Endothelial cell of umbilical vein (primary cell): ENCODE measurements around the gene ZBTB6. TPM values are rescaled to one million over a fixed set of nuclear protein-coding genes. Genes with fewer than 3 reads are reported as not detected.

Experiments used
- BruUV-seq: library from RNA; stranded (reverse); fragments of 400-500 nt; replicated peaks from 2 replicates; lab custom pipeline; 2021; lab: Mats Ljungman, UMichigan
- CTCF ChIA-PET: fragments of 300-600, 350-600 bp; sonication (Branson Sonifier 250); formaldehyde crosslinking; loops from one replicate; lab custom pipeline; 2021; ENCODE audit warnings: antibody characterized with exemption, inconsistent platforms; lab: Charles Lee
- POLR2A ChIA-PET: fragments of 300-600, 350-600 bp; sonication (Branson Sonifier 250); formaldehyde crosslinking; loops from one replicate; lab custom pipeline; 2021; ENCODE audit warnings: antibody characterized with exemption, inconsistent platforms; lab: Charles Lee
- DNase-seq: peaks from one replicate; pipeline ENCODE4 v3.0.0-alpha.2; 2011; ENCODE audit warnings: low read depth, low spot score
- FAIRE-seq: peaks from 2 replicates; lab custom pipeline; 2011; peaks lifted over from hg19 to GRCh38; lab: Jason Lieb, UNC
- H2AFZ ChIP-seq: 2 replicates; pipeline ENCODE4 v1.6.0; 2012; ENCODE audit warnings: low read depth, low read length, control low read depth, inconsistent platforms
- H3K27ac ChIP-seq: 2 replicates; pipeline ENCODE4 v1.5.1; 2011; ENCODE audit warnings: low read depth, mild to moderate bottlenecking, control low read depth, low read length, moderate library complexity; ENCODE audit not compliant: insufficient read depth
- H3K27me3 ChIP-seq, 2 experiments: 2 replicates each; pipeline versions ENCODE4 v1.6.0 to v1.6.1; 2011; ENCODE audit warnings: low read length in 2 of 2, mixed read lengths in 1 of 2; ENCODE audit not compliant: control insufficient read depth in 2 of 2, insufficient read depth in 2 of 2
- H3K36me3 ChIP-seq, 2 experiments: 2 replicates in 1 of 2; 3 replicates in 1 of 2; pipeline ENCODE4 v1.5.1; 2011; ENCODE audit warnings: low read length in 2 of 2, mild to moderate bottlenecking in 1 of 2, moderate library complexity in 1 of 2; ENCODE audit not compliant: control insufficient read depth in 2 of 2, insufficient read depth in 2 of 2; ENCODE audit errors: extremely low read depth in 1 of 2
- H3K4me1 ChIP-seq: 3 replicates; pipeline ENCODE4 v1.5.1; 2011; ENCODE audit warnings: mild to moderate bottlenecking, low read length; ENCODE audit not compliant: control insufficient read depth, insufficient read depth; ENCODE audit errors: extremely low read depth
- H3K4me2 ChIP-seq: 2 replicates; pipeline ENCODE4 v1.6.1; 2011; ENCODE audit warnings: low read length, control low read depth, mixed read lengths; ENCODE audit not compliant: insufficient read depth
- H3K4me3 ChIP-seq, 3 experiments: fragments of 200-600 bp in 1 of 3; sonication (generic), shearing (Covaris generic) in 1 of 3; replicated peaks in 1 of 3; 2 replicates each; pipeline ENCODE4 v1.5.1; 2011 to 2016; ENCODE audit warnings: control low read depth in 3 of 3, low read length in 3 of 3, mild to moderate bottlenecking in 2 of 3, inconsistent platforms in 1 of 3, low read depth in 1 of 3, moderate library complexity in 1 of 3; ENCODE audit not compliant: insufficient read depth in 1 of 3
- H3K79me2 ChIP-seq: 2 replicates; pipeline ENCODE4 v1.6.0; 2012; ENCODE audit warnings: low read length, inconsistent platforms; ENCODE audit not compliant: control insufficient read depth, insufficient read depth
- H3K9ac ChIP-seq: replicated peaks from 2 replicates; pipeline ENCODE3; 2011; ENCODE audit warnings: low read length, control low read depth; ENCODE audit not compliant: insufficient read depth; ENCODE audit errors: extremely low read depth
- H3K9me1 ChIP-seq: replicated peaks from 3 replicates; pipeline ENCODE4 v1.6.0; 2011; ENCODE audit warnings: mild to moderate bottlenecking, low read length; ENCODE audit not compliant: control insufficient read depth, insufficient read depth; ENCODE audit errors: extremely low read depth
- H3K9me3 ChIP-seq: replicated peaks from 2 replicates; pipeline ENCODE4 v1.5.1; 2012; ENCODE audit warnings: low read length, inconsistent platforms; ENCODE audit not compliant: control insufficient read depth, insufficient read depth
- H4K20me1 ChIP-seq: replicated peaks from 2 replicates; pipeline ENCODE3; 2011; ENCODE audit warnings: mild to moderate bottlenecking, low read length; ENCODE audit not compliant: control insufficient read depth, insufficient read depth; ENCODE audit errors: extremely low read depth
- CTCF ChIP-seq, 2 donors: IDR thresholded peaks; 1 replicate in 1 of 2; 2 replicates in 1 of 2; pipeline ENCODE4 v1.5.1; 2011; ENCODE audit warnings: low read length in 2 of 2, mild to moderate bottlenecking in 2 of 2, moderate library complexity in 2 of 2, control low read depth in 1 of 2, inconsistent platforms in 1 of 2, low read depth in 1 of 2; ENCODE audit not compliant: insufficient read depth in 1 of 2; ENCODE audit errors: extremely low read depth in 1 of 2
- EZH2 ChIP-seq: IDR thresholded peaks from 2 replicates; pipeline ENCODE4 v1.6.1; 2012; ENCODE audit warnings: borderline replicate concordance, low read depth, mild to moderate bottlenecking, moderate library complexity, low read length, inconsistent platforms; ENCODE audit not compliant: severe bottlenecking
- FOS ChIP-seq: IDR thresholded peaks from 2 replicates; pipeline ENCODE4 v1.6.1; 2011; ENCODE audit warnings: mild to moderate bottlenecking, low read length, moderate library complexity, borderline replicate concordance; ENCODE audit not compliant: insufficient read depth
- GATA2 ChIP-seq: IDR thresholded peaks from 2 replicates; pipeline ENCODE4 v1.7.0; 2011; ENCODE audit warnings: low read depth, mild to moderate bottlenecking, moderate library complexity, mixed read lengths, low read length; ENCODE audit not compliant: insufficient read length, insufficient read depth
- JUN ChIP-seq: IDR thresholded peaks from 2 replicates; pipeline ENCODE4 v1.6.1; 2011; ENCODE audit warnings: borderline replicate concordance, low read depth; ENCODE audit not compliant: insufficient read length, insufficient read depth
- MYC ChIP-seq: IDR thresholded peaks from one replicate; pipeline ENCODE4 v1.6.1; 2011; ENCODE audit warnings: mild to moderate bottlenecking, low read depth, low read length
- POLR2A ChIP-seq: IDR thresholded peaks from 2 replicates; pipeline ENCODE4 v1.6.1; 2012; ENCODE audit warnings: low read depth, mild to moderate bottlenecking, control low read depth, low read length
- POLR2AphosphoS5 ChIP-seq: IDR thresholded peaks from 2 replicates; pipeline ENCODE4 v1.6.1; 2012; ENCODE audit warnings: low read depth, mild to moderate bottlenecking, control low read depth, low read length, moderate library complexity; ENCODE audit not compliant: insufficient read depth
- dilution Hi-C: fragments of 300-500 bp; cut with MboI; formaldehyde crosslinking; loops from one replicate; pipeline ENCODE4 v1.15.0; 2019; ENCODE audit warnings: low sequenced_read_pairs; ENCODE audit not compliant: extremely low pct_ligation_motif_present
- intact Hi-C: fragments of 100-400 bp; cut with micrococcal nuclease; formaldehyde crosslinking; loops from one replicate; pipeline ENCODE4 v1.10.0; 2022
- polyA plus RNA-seq, 4 experiments: library from polyadenylated mRNA; depleted of rRNA in 3 of 4; stranded (reverse) in 3 of 4; unstranded in 1 of 4; fragments of >200 nt; gene quantifications; 2 replicates each; pipeline versions ENCODE4 v1.2.1 to v1.2.3, GENCODE V29; 2011 to 2012; ENCODE audit warnings: missing spikeins in 1 of 4
- total RNA-seq: library from RNA; stranded (reverse); gene quantifications from 2 replicates; pipeline ENCODE4 v1.2.3, GENCODE V29; 2021
- TF ChIP-seq, protein P1 (sequence below): IDR thresholded peaks from 2 replicates; pipeline ENCODE4 v1.6.1; 2011; ENCODE audit not compliant: insufficient read depth, insufficient read length

Gene ZBTB6
- total and polyA plus RNA-seq, 2 donors (not counting 3 experiments of a cell fraction or from before 2014, with no cell fraction given), result 1.6 to 5.5 TPM

- H3K27ac ChIP-seq, result no peak overlapping the region
- no peak for FAIRE-seq
- no peaks in the 10 kb centered on the region for H4K20me1 ChIP-seq
- no peak overlapping the region for H3K9ac ChIP-seq
- H3K9me1 ChIP-seq, result no peaks in the 10 kb centered on the region
- H2AFZ ChIP-seq, result no peak overlapping the region
- H3K4me1 ChIP-seq, result peaks cover 24% of the 10 kb centered on the region
- H3K27me3 ChIP-seq, result no peaks in the 10 kb centered on the region
- H3K36me3 ChIP-seq, result peaks cover 2 to 5% of the 10 kb centered on the region in 2 experiments
- DNase-seq, result no peak
- dilution Hi-C loops (no loop called here), intact Hi-C loops (no loop called here)
- H3K9me3 ChIP-seq, result no peaks in the 10 kb centered on the region
- ChIA-PET CTCF (no interaction called here), POLR2A (no interaction called here)
- no peak overlapping the region for H3K4me3 ChIP-seq
- H3K79me2 ChIP-seq, result peaks cover 27% of the 10 kb centered on the region
- H3K4me2 ChIP-seq, result no peak overlapping the region
- BruUV-seq, result no TSS peak
- TF ChIP-seq, protein P1, sequence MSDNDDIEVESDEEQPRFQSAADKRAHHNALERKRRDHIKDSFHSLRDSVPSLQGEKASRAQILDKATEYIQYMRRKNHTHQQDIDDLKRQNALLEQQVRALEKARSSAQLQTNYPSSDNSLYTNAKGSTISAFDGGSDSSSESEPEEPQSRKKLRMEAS, result no peak
- TF ChIP-seq EZH2 (no peak), CTCF (IDR thresholded peaks at IDR 0.05; ENCODE audit: extremely low read depth in 1 of 2, insufficient read depth in 1 of 2, low read depth in 1 of 2, low read length in 2 of 2) (no peak), POLR2AphosphoS5 (no peak), POLR2A (no peak), JUN (no peak), GATA2 (no peak), MYC (no peak), FOS (no peak)
Measured at GRCh38 chr9:122955961-122956360, 42.8 kb upstream of the ZBTB6 start.
